Measurements from ENCODE around the gene TCF7L1. TPM values are rescaled to one million over a fixed set of nuclear protein-coding genes. Genes with fewer than 3 reads are reported as not detected.

The TCF7L1 gene
- total RNA-seq, 4 donors from 2014 or later, result 1.1 to 3.9 (median 2.8) TPM

- Histone ChIP-seq H3K9me3 (no peaks in the 10 kb centered on the region), H3K27ac (no peak overlapping the region), H3K27me3 (no peaks in the 10 kb centered on the region), H3K4me1 (no peaks in the 10 kb centered on the region), H3K4me3 (no peak overlapping the region), H3K36me3 (no peaks in the 10 kb centered on the region)
- in situ Hi-C loops (cut with MboI; ENCODE audit: low sequenced_read_pairs in 4 of 4), result no loop called here
- ATAC-seq (no peak), DNase-seq (no peak)
- intact Hi-C loops (cut with DNase I; ENCODE audit: low total_unique reads), result no loop called here
- TF ChIP-seq POLR2A (IDR thresholded peaks at IDR 0.05), result no peak
- TF ChIP-seq, protein P1, sequence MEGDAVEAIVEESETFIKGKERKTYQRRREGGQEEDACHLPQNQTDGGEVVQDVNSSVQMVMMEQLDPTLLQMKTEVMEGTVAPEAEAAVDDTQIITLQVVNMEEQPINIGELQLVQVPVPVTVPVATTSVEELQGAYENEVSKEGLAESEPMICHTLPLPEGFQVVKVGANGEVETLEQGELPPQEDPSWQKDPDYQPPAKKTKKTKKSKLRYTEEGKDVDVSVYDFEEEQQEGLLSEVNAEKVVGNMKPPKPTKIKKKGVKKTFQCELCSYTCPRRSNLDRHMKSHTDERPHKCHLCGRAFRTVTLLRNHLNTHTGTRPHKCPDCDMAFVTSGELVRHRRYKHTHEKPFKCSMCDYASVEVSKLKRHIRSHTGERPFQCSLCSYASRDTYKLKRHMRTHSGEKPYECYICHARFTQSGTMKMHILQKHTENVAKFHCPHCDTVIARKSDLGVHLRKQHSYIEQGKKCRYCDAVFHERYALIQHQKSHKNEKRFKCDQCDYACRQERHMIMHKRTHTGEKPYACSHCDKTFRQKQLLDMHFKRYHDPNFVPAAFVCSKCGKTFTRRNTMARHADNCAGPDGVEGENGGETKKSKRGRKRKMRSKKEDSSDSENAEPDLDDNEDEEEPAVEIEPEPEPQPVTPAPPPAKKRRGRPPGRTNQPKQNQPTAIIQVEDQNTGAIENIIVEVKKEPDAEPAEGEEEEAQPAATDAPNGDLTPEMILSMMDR (IDR thresholded peaks at IDR 0.05 in 4 of 5, conservative IDR thresholded peaks at IDR 0.05 in 1 of 5), result no peak
Observed at GRCh38 chr2:85231952-85232351, 98.8 kb downstream of the TCF7L1 start.

DNA sequence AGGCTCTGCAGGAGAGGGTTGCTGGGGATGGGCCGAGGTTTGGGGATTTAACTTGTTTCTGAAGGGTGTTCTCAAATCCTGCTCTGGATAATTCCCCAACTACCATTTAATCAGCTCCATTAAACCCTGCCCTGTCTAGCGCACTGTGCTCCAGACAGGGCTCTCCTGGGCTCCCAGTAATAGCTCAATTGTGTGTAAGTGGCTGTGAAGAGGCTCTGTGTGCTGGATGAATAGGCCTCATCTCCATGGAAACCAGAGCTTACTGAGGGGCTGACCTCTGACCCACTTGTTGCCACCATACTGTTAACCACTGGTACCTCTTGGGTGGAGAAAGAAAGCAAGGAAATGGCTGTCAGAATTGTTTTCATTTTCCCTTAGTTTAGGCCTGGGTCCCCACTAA is 101.7 kb downstream of the TCF7L1 start:
- in situ Hi-C loops (cut with MboI; ENCODE audit: low sequenced_read_pairs in 4 of 4), result no loop called here
- intact Hi-C loops (cut with DNase I; ENCODE audit: low total_unique reads), result no loop called here

DNA sequence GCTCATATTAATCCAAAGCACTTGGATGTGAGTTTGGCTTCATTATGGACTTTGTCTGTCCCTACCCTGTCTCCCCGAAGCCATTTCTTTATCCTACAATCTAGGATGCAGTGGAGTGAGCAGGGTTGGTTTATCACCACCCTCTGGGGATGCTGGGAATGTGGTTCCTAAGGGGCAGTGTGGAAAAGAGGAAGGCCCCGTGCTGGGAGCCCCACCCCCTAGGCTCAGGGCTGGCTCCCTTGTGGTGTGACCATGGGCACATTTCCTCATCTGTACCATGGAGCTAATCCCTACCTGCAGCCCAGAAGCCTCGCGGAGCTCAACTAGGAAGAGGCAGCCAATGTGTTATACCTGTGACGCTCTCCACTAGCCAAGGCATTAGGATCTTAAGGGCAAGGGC is 102.1 kb downstream of the TCF7L1 start:
- Histone ChIP-seq H3K36me3 (no peaks in the 10 kb centered on the region), H3K27ac (no peak overlapping the region), H3K9me3 (no peaks in the 10 kb centered on the region), H3K27me3 (no peaks in the 10 kb centered on the region), H3K4me1 (no peaks in the 10 kb centered on the region), H3K4me3 (no peak overlapping the region)
- intact Hi-C loops (cut with DNase I; ENCODE audit: low total_unique reads) (no loop called here), in situ Hi-C loops (cut with MboI; ENCODE audit: low sequenced_read_pairs in 4 of 4) (no loop called here)
- DNase-seq (no peak), ATAC-seq (no peak)
- TF ChIP-seq, protein P1 (IDR thresholded peaks at IDR 0.05 in 4 of 5, conservative IDR thresholded peaks at IDR 0.05 in 1 of 5), result no peak

More for the DNA sequence above, 101.7 kb downstream of the TCF7L1 start:
- Histone ChIP-seq H3K4me1 (no peaks in the 10 kb centered on the region), H3K27me3 (no peaks in the 10 kb centered on the region), H3K4me3 (no peak overlapping the region), H3K27ac (no peak overlapping the region), H3K9me3 (no peaks in the 10 kb centered on the region), H3K36me3 (no peaks in the 10 kb centered on the region)
- TF ChIP-seq, protein P1 (IDR thresholded peaks at IDR 0.05 in 4 of 5, conservative IDR thresholded peaks at IDR 0.05 in 1 of 5), result no peak
- DNase-seq (no peak), ATAC-seq (no peak)

DNA sequence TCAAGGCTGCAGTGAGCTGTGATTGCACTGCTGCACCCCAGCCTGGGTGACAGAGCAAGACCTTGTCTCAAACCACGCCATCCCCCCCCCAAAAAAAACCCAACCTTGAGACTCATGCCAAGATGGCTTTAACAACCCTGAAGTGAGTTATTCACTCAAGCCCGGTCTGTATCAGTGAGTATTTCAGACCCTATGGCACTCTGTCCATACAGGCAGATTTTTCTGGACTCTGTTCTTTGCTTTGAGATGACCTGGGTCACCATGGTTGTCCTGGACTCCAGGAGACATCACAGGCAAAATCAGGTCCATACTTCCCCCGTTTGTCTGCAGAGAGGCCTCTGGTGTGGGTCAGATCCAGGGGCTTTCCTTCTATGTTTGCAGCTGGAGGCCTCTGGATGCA is 102.9 kb downstream of the TCF7L1 start:
- H3K36me3 ChIP-seq, result no peaks in the 10 kb centered on the region
- in situ Hi-C loops (cut with MboI; ENCODE audit: low sequenced_read_pairs in 4 of 4), result no loop called here
- ATAC-seq (no peak), DNase-seq (no peak)
- no peak overlapping the region for H3K27ac ChIP-seq
- H3K27me3 ChIP-seq, result no peaks in the 10 kb centered on the region
- H3K9me3 ChIP-seq, result no peaks in the 10 kb centered on the region
- H3K4me1 ChIP-seq, result no peaks in the 10 kb centered on the region
- H3K4me3 ChIP-seq, result no peak overlapping the region
- intact Hi-C loops (cut with DNase I; ENCODE audit: low total_unique reads), result no loop called here
- TF ChIP-seq POLR2A (IDR thresholded peaks at IDR 0.05), result no peak
- TF ChIP-seq, protein P1 (IDR thresholded peaks at IDR 0.05 in 4 of 5, conservative IDR thresholded peaks at IDR 0.05 in 1 of 5), result no peak

GRCh38 chr2:85237849-85238565 is 104.8 kb downstream of the TCF7L1 start:
- in situ Hi-C loops (cut with MboI; ENCODE audit: low sequenced_read_pairs in 4 of 4) (no loop called here), intact Hi-C loops (cut with DNase I; ENCODE audit: low total_unique reads) (no loop called here)
- no peaks in the 10 kb centered on the region for H3K27me3 ChIP-seq
- DNase-seq, result no peak
- no peaks in the 10 kb centered on the region for H3K4me1 ChIP-seq
- H3K4me3 ChIP-seq, result no peak overlapping the region
- no peaks in the 10 kb centered on the region for H3K36me3 ChIP-seq
- no peaks in the 10 kb centered on the region for H3K9me3 ChIP-seq
- H3K27ac ChIP-seq, result no peak overlapping the region
- TF ChIP-seq, protein P1 (IDR thresholded peaks at IDR 0.05 in 4 of 5, conservative IDR thresholded peaks at IDR 0.05 in 1 of 5), result no peak
- TF ChIP-seq POLR2A (IDR thresholded peaks at IDR 0.05), result no peak
- no peak for ATAC-seq
